Nephron progenitor cell (in vitro differentiated cells): ENCODE measurements around the gene ITGB3BP.
"Not testable (repeated sequence)": the region's sequence is repeated elsewhere in the genome, so short reads cannot be mapped to it uniquely, and the experiment has no call there.

Experiments used
- DNase-seq: peaks from one replicate; pipeline ENCODE4 v3.0.0; 2021
- H3K27ac Mint-ChIP-seq: 2 replicates; pipeline ENCODE4 v1.8.0; 2021; ENCODE audit warnings: mild to moderate bottlenecking, moderate library complexity, mixed read lengths
- H3K27me3 Mint-ChIP-seq: 2 replicates; pipeline ENCODE4 v1.8.0; 2021; ENCODE audit warnings: mild to moderate bottlenecking, low read depth, mixed read lengths; ENCODE audit not compliant: poor library complexity
- H3K36me3 Mint-ChIP-seq: 2 replicates; pipeline ENCODE4 v1.8.0; 2021; ENCODE audit warnings: low read depth, mixed read lengths
- H3K4me1 Mint-ChIP-seq: 2 replicates; pipeline ENCODE4 v1.8.0; 2021; ENCODE audit warnings: mixed read lengths
- H3K4me3 Mint-ChIP-seq: 2 replicates; pipeline ENCODE4 v1.8.0; 2021; ENCODE audit warnings: mild to moderate bottlenecking, moderate library complexity, mixed read lengths
- H3K9me3 Mint-ChIP-seq: 2 replicates; pipeline ENCODE4 v1.8.0; 2021; ENCODE audit warnings: mild to moderate bottlenecking, moderate library complexity, mixed read lengths
- CTCF ChIP-seq: fragments of 200-600 bp; sonication (generic); IDR thresholded peaks from 2 replicates; pipeline ENCODE4 v1.5.0; 2021; ENCODE audit warnings: antibody characterized with exemption

Gene ITGB3BP, protein sequence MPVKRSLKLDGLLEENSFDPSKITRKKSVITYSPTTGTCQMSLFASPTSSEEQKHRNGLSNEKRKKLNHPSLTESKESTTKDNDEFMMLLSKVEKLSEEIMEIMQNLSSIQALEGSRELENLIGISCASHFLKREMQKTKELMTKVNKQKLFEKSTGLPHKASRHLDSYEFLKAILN

DNA sequence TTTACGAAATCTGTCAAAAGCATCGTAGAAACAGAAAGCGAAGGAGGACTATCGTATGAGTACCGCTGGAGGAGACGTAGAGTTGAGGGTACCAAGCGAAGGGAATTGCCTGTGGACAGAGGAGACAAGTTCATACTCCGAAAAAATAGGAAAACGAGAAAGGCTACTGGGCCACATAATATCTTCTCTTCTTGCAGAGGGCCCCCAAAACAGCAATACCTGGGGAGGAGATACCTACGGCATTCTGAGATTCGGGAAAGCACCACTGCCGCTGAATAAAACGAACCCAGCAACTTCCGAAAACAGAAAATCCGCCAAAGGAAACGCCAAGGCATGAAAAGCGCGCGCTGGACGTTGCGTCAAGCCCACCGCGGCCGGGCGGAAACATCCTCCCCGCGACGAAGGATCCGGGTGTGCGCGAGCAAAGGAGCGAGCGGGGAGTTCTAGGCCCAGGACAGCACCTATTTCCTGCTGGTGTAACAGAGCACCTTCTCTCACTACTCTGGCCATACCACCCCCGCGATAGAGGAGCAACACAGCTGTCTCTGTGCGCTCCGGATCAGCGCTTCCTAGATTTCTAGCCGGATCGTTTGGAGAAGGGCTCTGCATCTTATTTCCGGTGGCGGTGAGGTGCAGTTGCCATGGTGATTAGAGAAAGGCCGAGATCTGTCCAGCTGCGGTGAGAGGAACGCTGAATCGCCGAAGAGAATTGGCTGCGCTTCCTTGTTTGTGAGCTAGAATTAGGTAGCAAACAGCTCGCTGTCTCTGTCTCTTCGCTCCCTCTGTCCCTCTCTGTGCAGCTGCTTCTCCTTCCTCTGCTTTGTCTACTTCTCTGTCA, at the start of gene ITGB3BP, which contains the start of gene EFCAB7:
TSS of gene ITGB3BP (minus strand) at position 335 of the 838 bp plus-strand sequence. CDS start at position 243, 92 bp downstream.
TSS of gene EFCAB7 (plus strand) at position 635 of the 838 bp plus-strand sequence. CDS start 2,048 bp downstream, outside the sequence.
- peaks cover 35% of the 10 kb centered on the region for H3K4me1 Mint-ChIP-seq
- H3K27ac Mint-ChIP-seq: peak within 1 kb of the TSS; percentile 100
- no peak for TF ChIP-seq CTCF
- H3K27me3 Mint-ChIP-seq: peaks cover 6% of the 10 kb centered on the region
- no peaks in the 10 kb centered on the region for H3K9me3 Mint-ChIP-seq
- peaks cover 9% of the 10 kb centered on the region for H3K36me3 Mint-ChIP-seq
- DNase-seq: peak; percentile 85
- peak within 1 kb of the TSS; percentile 97 for H3K4me3 Mint-ChIP-seq

DNA sequence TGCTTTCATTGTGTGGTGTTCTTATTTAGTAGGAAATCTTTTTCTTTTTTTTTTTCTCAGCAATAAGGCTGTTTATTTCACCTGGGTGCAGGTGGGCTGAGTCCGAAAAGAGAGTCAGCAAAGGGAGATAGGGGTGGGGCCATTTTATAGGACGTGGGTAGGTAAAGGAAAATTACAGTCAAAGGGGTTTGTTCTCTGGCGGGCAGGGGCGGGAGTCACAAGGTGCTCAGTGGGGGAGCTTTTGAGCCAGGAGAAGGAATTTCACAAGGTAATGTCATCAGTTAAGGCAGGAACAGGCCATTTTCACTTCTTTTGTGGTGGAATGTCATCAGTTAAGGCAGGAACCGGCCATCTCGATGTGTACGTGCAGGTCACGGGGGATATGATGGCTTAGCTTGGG, 49.7 kb upstream of the ITGB3BP start:
- not testable (repeated sequence) for H3K27me3 Mint-ChIP-seq, H3K36me3 Mint-ChIP-seq, H3K4me1 Mint-ChIP-seq

DNA sequence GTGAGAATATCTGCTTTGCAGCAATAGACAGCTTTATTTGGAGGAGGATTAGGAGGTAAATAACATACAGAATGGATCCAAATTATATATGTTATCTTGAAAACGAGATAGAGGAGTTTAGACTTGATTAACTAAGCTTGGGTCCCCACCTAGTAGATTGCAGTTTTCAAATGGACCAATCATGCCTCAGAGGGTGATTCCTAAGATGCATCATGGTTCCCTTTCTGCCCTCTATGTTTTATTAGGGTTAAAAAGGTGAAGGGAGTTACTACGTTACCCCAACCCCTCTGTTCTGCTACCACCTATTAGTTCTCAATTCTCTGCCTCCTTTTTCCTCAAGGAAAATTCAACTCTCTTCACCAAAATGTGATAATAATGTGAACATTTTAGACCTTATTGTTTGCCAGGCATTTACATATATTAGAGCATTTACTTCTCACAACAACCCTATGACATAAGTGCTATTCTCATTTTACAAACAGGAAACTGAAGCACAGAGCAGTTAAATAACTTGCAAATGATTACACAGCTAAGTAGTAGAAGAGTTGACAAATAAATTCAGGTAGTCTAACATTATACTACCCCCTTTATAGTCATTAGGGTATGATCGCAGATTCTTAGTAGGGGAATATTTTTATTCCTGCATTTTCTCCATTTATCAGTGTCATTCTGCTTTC, 46.8 kb upstream of the ITGB3BP start:
- Mint-ChIP-seq H3K4me3 (no peak overlapping the region), H3K4me1 (no peaks in the 10 kb centered on the region), H3K27ac (no peak overlapping the region), H3K9me3 (peaks cover 15% of the 10 kb centered on the region), H3K36me3 (peaks cover 17% of the 10 kb centered on the region), H3K27me3 (no peaks in the 10 kb centered on the region)
- DNase-seq: no peak
- TF ChIP-seq CTCF: no peak

More for the DNA sequence above, 49.7 kb upstream of the ITGB3BP start:
- not testable (repeated sequence) for DNase-seq, H3K27ac Mint-ChIP-seq, H3K4me3 Mint-ChIP-seq, H3K9me3 Mint-ChIP-seq

DNA sequence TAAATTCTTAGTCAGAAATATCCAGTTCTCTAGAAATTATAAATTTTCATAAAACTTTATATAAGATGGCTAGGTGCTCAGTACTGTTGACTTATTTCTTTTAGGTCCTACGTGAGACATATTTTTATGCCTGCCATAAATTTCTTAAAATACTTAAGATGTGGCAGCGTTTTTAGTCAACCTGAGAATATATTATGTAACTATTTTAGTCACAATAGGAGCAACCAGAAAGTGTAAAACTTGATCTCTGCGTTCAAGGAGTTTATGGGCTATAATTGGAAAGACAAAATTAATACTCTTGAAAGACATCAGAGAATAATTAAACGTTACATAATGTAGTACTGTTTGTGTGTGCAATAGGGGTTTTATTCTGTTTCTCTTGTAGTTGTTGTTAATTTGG, 46.0 kb upstream of the ITGB3BP start:
- Mint-ChIP-seq H3K27me3 (no peaks in the 10 kb centered on the region), H3K9me3 (peaks cover 22% of the 10 kb centered on the region), H3K27ac (no peak overlapping the region), H3K36me3 (peaks cover 24% of the 10 kb centered on the region), H3K4me1 (no peaks in the 10 kb centered on the region), H3K4me3 (no peak overlapping the region)
- DNase-seq: no peak
- TF ChIP-seq CTCF: no peak

GRCh38 chr1:63563745-63564144, 40.7 kb upstream of the ITGB3BP start:
- peaks cover 22% of the 10 kb centered on the region for H3K9me3 Mint-ChIP-seq
- H3K27me3 Mint-ChIP-seq: no peaks in the 10 kb centered on the region
- H3K4me1 Mint-ChIP-seq: no peaks in the 10 kb centered on the region
- H3K4me3 Mint-ChIP-seq: no peak overlapping the region
- TF ChIP-seq CTCF: no peak
- H3K27ac Mint-ChIP-seq: no peak overlapping the region
- DNase-seq: no peak
- H3K36me3 Mint-ChIP-seq: peaks cover 49% of the 10 kb centered on the region

DNA sequence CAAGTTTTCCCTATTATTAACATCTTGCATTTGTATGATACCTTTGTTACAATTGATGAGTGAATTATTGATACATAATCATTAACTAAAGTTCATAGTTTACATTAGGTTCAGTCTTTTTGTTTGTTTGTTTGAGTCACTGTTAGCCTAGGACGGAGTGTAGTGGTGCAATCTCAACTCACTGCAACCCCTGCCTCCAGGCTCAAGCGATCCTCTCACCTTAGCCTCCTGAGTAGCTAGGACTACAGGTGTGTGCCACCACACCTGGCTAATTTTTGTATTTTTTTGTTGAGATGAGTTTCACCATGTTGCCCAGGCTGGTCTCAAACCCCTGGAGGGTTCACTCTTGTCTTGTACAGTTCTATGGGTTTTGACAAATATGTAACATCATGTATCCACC, 36.3 kb upstream of the ITGB3BP start:
- no peak overlapping the region for H3K27ac Mint-ChIP-seq
- TF ChIP-seq CTCF: no peak
- H3K36me3 Mint-ChIP-seq: peaks cover 33% of the 10 kb centered on the region
- no peaks in the 10 kb centered on the region for H3K4me1 Mint-ChIP-seq
- no peaks in the 10 kb centered on the region for H3K27me3 Mint-ChIP-seq
- no peak for DNase-seq
- H3K9me3 Mint-ChIP-seq: peaks cover 3% of the 10 kb centered on the region
- H3K4me3 Mint-ChIP-seq: no peak overlapping the region
